HEK293T (cell line): Measurements from ENCODE around the gene ST6GALNAC5.

ENCODE experiments used
- ARNT ChIP-seq: fragments of 450-650 bp; IDR thresholded peaks from 2 replicates; pipeline ENCODE4 v1.6.1; 2017; ENCODE audit warnings: mild to moderate bottlenecking
- BHLHE40 ChIP-seq: fragments of 450-650 bp; IDR thresholded peaks from 2 replicates; pipeline ENCODE4 v1.6.1; 2016; ENCODE audit warnings: mild to moderate bottlenecking, moderate library complexity, borderline replicate concordance
- CTBP1 ChIP-seq: fragments of 450-650 bp; IDR thresholded peaks from 2 replicates; pipeline ENCODE4 v1.6.1; 2016; ENCODE audit warnings: borderline replicate concordance
- ELF4 ChIP-seq: fragments of 450-650 bp; IDR thresholded peaks from 2 replicates; pipeline ENCODE4 v1.6.1; 2017; ENCODE audit warnings: antibody characterized with exemption
- FOXA1 ChIP-seq: fragments of 450-650 bp; IDR thresholded peaks from 2 replicates; pipeline ENCODE4 v1.6.1; 2016; ENCODE audit warnings: mild to moderate bottlenecking
- FOXK2 ChIP-seq: fragments of 450-650 bp; IDR thresholded peaks from 2 replicates; pipeline ENCODE4 v1.6.1; 2016; ENCODE audit warnings: mild to moderate bottlenecking
- SP1 ChIP-seq: fragments of 450-650 bp; IDR thresholded peaks from 2 replicates; pipeline ENCODE4 v1.6.1; 2017
- SUZ12 ChIP-seq: fragments of 450-650 bp; IDR thresholded peaks from 2 replicates; pipeline ENCODE4 v1.6.1; 2016; ENCODE audit warnings: mild to moderate bottlenecking

DNA sequence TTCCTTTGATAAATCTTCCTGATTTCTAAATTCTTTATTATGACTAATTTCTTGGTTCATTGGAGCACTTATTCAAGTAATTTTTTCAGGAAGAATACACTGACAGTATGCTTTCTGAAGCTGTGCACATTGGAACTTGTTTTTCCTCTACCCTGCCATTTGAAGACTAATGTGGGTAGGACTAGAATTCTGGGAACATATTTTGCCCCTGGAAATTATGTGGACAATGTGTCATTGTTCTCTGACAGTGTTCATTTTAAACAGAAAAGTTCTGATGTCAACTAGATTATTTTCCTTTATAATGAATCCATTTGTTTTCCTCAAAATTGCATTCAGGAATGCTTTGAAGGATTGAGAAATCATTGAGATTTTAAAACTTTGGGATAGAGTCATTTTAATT is 34.8 kb upstream of the ST6GALNAC5 start:
- TF ChIP-seq BHLHE40 (no peak), ELF4 (no peak), ARNT (no peak), FOXA1 (no peak), SP1 (no peak), SUZ12 (no peak), FOXK2 (no peak), CTBP1 (no peak)
